Hematopoietic multipotent progenitor cell treated with erythropoietin and hydrocortisone succinate and interleukin-3 and kit ligand, for 6 days (in vitro differentiated cells): ENCODE results near the gene MBD5.

Experiments used
- DNase-seq: peaks from one replicate; pipeline ENCODE4 v3.0.0-alpha.2; 2015

Gene MBD5

GRCh38 chr2:148026573-148026972 is 5.7 kb downstream of the MBD5 start:
- DNase-seq = no peak

- DNase-seq = no peak
These were observed 6.9 kb downstream of the MBD5 start for GRCh38 chr2:148027822-148028221.

GRCh38 chr2:148028781-148029180 is 7.9 kb downstream of the MBD5 start:
- DNase-seq = no peak

GRCh38 chr2:148031152-148031551 is 10.3 kb downstream of the MBD5 start:
- no peak for DNase-seq

DNA sequence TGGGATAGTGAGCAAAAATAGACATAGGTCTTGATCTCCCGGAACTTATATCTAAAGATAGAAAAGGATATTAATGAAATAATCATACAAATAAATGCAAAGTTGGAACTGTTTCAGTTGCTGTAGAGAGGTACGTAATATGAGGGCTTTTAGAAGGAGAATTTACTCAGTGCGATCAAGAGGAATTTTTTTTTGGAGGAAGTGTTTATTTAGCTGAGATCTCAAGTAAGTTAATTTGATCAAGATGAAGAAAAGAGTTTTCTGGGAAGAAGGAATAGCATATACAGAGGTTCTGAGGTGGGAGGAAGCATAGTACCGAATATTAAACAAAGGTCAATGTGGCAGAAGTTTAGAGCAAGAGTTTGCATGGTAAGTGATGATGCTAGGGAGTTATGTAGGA is 11.3 kb downstream of the MBD5 start:
- DNase-seq = no peak

DNA sequence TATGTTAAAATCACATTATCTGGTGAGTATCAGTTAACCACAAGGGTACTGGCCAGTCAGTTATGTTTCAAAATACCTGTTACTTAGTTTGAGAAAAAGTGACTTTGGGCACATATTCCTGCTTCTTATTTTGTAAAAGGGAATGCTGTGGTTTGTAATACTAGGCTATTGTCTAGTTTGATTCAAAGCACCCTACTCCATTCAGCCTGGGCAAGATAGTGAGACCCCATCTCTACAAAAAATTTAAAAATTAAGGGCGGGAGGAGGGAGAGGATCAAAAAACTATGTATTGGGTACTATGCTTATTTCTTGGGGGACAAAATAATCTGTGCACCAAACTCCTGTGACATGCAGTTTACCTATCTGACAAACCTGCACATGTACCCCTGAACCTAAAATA is 18.9 kb downstream of the MBD5 start:
- DNase-seq = no peak

DNA sequence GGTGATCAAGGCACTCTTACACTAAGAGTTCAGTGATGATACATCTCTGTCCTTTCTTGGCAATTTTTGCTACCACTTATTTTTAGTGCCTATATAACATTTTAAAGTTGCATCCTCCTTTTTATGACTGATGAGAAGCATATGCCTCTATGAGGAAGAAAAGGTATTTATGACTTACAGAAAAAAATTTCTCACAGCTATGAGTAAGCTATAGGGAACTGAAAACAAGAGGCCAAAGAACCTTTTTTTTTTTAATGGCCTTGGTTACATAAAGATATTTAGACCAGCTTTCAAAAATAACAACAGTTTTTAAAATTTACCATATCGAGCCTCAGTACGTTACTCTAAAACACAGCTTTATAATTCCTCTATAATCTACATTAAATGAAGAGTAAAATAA is 21.3 kb downstream of the MBD5 start:
- DNase-seq = no peak

DNA sequence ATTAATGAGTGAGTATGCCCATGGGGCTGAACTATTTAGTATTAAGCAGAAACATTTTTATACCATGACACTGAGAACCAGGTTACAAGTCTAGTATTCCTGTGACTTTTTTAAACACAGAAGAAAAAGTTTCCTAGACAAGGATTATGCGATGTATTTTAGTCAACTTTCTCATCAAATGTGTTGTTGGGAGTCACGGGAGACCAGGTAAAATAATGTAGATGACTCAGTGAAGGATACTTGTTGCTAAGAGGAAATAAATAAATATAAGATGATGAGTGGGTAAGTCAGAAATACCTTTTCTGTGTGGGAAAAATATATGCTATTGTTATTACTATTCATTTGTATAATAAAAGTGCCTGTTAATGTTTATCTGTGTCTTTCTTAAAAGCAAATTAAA is 23.4 kb downstream of the MBD5 start:
- no peak for DNase-seq

DNA sequence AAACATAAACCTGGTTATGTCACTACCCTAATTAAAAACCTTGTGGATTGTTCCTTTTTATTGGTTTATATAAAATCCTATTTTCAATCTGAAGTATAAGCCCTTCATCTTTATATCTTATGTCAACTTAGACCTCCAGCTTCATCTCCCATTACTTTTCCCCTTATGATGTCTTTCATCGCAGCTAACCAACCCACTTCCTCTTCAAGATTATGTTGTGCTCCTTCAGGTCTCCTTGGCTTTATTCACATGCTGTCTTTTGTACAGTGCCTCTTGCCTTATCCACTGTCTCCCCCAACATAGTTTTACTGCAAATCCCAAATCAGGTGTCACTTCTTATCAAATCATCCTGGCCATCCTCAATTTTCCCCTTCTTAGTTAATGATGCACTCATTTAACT is 25.9 kb downstream of the MBD5 start:
- DNase-seq = no peak

DNA sequence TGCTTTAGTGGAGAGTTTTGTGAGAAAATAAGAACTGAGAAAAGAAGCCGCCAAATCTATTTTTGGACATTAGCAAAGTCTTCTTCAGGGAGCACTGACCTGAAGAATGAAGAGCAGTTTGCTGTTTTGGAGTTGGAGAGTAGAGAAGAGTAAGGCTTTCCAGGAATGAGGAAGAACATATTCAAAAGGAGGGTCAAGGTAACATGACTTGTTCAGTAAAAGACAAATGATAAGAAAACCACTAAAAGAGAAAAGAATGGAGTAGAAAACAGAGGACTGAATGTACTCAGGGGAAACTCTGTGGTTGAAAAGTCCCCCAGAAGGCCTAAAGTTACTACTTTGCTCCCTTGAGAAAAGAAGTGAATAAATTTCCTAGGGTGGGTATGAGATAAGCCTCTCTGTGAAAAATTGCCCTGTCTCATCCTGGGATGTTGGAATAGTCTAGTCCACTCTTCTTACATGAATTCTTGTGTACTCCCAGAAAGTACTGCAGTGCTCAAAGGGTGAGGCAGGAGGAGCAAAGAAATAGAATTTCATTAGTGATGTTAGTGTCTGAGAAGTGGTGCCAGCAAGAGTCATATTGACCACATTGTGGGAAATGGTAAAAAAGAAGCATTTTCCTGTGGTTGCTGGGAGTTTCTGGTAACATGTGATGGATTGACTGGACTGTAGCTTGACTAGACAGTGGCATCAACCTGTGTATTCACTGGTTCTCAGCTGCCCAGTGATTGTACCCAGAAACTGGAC is 27.8 kb downstream of the MBD5 start:
- DNase-seq = peak; percentile 48

- no peak for DNase-seq
These were observed 28.4 kb downstream of the MBD5 start for GRCh38 chr2:148049284-148049683.

- DNase-seq = no peak
These were observed 31.8 kb downstream of the MBD5 start for GRCh38 chr2:148052687-148053086.

DNA sequence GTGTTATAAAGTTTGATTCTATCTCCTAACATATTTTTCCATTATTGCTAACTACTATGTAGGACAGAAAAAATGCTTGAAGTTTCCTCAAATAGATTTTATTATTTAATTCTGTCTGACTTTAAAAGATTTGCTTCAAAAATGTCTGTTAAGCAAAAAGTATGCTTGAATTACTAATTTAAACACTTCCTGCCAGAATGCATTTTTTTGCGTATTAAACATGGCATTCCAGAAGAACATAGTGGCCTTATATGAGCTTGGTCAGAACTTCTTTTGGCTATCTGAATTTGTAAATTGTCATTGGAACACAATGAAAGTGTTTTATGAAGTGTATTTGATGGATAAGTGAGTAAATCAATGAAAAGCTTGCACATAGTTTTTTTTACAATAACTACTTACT is 37.8 kb downstream of the MBD5 start:
- no peak for DNase-seq

DNA sequence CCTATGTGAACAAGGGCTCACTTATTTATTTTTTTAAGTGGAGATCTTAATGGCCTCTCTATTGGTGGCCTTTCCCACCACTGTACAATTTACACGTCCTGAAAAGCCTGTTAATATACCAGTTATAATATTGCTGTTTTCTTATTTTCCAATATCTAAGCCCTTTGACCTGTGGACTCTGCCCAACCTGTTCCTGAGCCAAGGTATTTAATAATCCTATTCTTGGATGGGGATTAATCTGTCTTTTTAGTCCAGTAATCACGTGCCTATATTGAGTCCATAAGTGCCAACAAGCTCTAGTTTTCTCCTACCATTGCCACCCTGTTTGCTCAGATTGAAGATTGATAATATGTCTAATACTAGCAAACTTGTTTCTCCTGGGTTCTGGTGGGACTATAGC is 42.7 kb downstream of the MBD5 start:
- no peak for DNase-seq

GRCh38 chr2:148065936-148066335 is 45.0 kb downstream of the MBD5 start:
- DNase-seq = no peak

DNA sequence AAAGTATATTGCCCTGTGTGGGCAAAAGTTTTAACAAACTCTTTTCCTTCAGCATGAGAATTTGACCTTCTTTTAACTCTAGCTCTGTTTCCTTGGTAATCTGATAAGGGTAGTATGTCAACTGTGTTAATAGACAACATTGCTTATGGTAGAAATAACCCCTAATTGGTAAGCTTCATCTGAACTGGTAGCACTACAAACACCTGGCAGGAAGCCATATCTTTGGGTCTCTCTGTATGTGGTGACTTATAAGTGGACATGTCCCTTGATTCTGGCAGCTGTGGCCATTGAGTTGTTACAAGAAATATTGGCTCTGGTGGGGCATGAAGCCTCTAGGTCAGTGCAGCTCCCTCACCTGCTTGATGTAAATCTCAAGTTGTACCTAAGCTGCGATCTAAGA is 46.9 kb downstream of the MBD5 start:
- peak; percentile 64 for DNase-seq

DNA sequence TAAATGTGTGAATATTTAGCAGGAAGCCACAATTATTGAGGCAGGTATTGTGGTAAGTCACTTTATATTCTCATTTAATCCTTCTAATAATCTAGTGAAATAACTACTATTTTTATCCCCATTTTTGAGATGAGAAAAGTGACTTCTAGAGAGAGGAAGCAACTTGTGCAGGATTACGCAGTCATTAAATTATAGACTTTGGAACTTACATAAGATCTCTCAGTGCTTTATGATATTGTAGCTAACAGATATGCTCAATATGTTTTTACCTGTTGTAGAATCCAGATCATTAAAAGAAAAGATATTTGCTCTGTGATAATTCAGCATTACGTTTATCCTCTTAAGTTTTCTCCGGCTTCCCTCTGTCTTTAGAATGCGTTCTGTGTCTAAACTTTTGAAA is 50.5 kb downstream of the MBD5 start:
- no peak for DNase-seq

GRCh38 chr2:148096012-148096411 is 75.1 kb downstream of the MBD5 start:
- no peak for DNase-seq

- DNase-seq = no peak
These were observed 81.8 kb downstream of the MBD5 start for GRCh38 chr2:148102641-148103040.

- no peak for DNase-seq
These were observed 83.1 kb downstream of the MBD5 start for GRCh38 chr2:148103946-148104345.

GRCh38 chr2:148106331-148106730 is 85.4 kb downstream of the MBD5 start:
- no peak for DNase-seq

DNA sequence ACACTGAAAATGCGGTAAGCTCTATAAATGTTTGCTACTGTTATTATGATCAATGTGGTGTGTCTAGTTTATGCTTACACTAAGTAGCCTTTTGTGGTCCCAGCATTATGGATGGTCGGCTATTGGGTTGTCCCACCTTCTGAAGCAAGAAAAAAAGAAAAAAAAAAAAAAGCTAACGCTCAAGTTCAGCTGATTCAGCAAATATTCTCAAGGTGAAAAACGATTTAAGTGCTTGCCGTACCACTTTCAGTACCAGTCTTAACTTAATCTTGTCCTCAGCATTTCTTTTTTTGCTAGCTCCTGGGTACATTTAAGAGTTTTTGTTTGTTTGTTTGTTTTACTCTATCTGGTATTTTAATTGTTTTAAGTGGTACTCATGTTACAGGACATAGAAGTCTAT is 87.5 kb downstream of the MBD5 start:
- no peak for DNase-seq

GRCh38 chr2:148110184-148110583 is 89.3 kb downstream of the MBD5 start:
- DNase-seq = no peak

GRCh38 chr2:148122788-148123187 is 101.9 kb downstream of the MBD5 start:
- no peak for DNase-seq

GRCh38 chr2:148124271-148124670 is 103.4 kb downstream of the MBD5 start:
- no peak for DNase-seq

DNA sequence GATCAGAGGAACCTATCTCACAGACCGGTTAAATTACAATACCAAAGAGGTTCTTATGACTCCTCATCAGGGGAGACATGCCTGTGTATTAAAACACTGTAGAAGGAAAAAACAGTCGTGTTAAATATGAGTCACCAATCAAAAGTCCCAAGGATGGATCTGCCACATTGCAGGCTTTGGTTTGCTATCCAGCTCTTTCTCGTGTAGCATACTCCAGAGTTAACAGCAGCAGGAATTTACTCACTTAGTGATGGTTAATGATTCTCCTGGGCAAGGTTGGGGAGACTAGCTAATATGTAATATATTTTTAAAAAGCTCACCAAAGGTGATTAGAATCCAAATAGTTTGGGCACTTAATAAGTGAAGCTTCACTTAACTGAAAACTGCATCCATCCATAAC is 109.7 kb downstream of the MBD5 start:
- no peak for DNase-seq
